Measurements from ENCODE around the gene MYO5B. TPM values are rescaled to one million over a fixed set of nuclear protein-coding genes. Genes with fewer than 3 reads are reported as not detected.

Gene MYO5B
- total and polyA plus RNA-seq, 10 of the 15 experiments (the other 5 are each of a cell fraction or from before 2014, with no cell fraction given): 2.5 to 4.5 (median 3.3) TPM

DNA sequence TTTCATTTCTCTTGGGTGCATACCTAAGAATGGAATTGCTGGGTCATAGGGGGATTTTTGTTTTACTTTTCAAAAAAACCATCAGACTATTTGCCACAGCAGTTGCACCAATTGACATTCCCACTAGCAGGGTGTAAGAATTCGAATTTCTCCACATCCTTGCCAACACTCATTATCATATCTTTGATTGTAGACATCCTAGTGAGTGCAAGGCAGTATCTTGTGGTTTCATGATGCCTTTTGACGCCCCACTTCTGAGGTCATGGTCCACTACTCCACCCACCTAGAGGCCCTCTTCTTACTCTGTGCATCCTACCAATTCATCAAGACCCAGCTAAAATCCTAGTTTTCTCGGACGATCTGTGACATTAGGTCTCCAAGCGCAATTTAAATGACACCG, 161.9 kb downstream of the MYO5B start:
- H2AFZ ChIP-seq (ENCODE audit: control insufficient read depth, low read depth, low read length): no peak overlapping the region
- no peak overlapping the region for H3K4me3 ChIP-seq
- FAIRE-seq (no peak), ATAC-seq (no peak), DNase-seq (ENCODE audit: low read depth, low spot score) (no peak)
- no TSS peak for BruUV-seq (replicated peaks)
- SMC1A ChIA-PET (ENCODE audit: uncharacterized antibody, unreplicated experiment): no interaction called here
- H3K36me3 ChIP-seq (ENCODE audit: control insufficient read depth in 2 of 2, insufficient read depth in 2 of 2, low read length in 1 of 2): no peaks in the 10 kb centered on the region
- no peak overlapping the region for H3K9ac ChIP-seq (ENCODE audit: control insufficient read depth, insufficient read depth, low read length)
- no peaks in the 10 kb centered on the region for H4K20me1 ChIP-seq (ENCODE audit: control insufficient read depth, insufficient read depth)
- H3K4me1 ChIP-seq (ENCODE audit: control insufficient read depth, insufficient read depth, low read length): no peaks in the 10 kb centered on the region
- CTCF ChIA-PET: no interaction called here
- POLR2A ChIA-PET: interaction anchor here (1.0 kb wide), 1 partner anchor 19 kb away, joined by 3 read pairs; no protein-coding TSS in a partner anchor
- RAD21 ChIA-PET (ENCODE audit: unreplicated experiment): no interaction called here
- 33% methylated on average over 6 of the region's 6 CpGs for WGBS (ENCODE audit: insufficient coverage, insufficient replicate concordance, low lambda C conversion rate, missing lambda C conversion rate)
- peaks cover 0 to 6% of the 10 kb centered on the region in 2 experiments; a peak in 2 of 4 replicates for H3K27me3 ChIP-seq (replicated peaks in 1 of 2; ENCODE audit: control insufficient read depth in 2 of 2, insufficient read depth in 2 of 2, low read length in 1 of 2)
- no peak overlapping the region for H3K27ac ChIP-seq (ENCODE audit: control insufficient read depth, insufficient read depth)
- H3K4me2 ChIP-seq (ENCODE audit: control insufficient read depth, insufficient read depth): no peak overlapping the region
- no peaks in the 10 kb centered on the region for H3K79me2 ChIP-seq (ENCODE audit: control insufficient read depth, insufficient read depth, low read length)
- in situ Hi-C loops (cut with MboI) (no loop called here), intact Hi-C loops (cut with micrococcal nuclease; ENCODE audit: unreplicated experiment) (no loop called here)
- H3K9me3 ChIP-seq (replicated peaks; ENCODE audit: control insufficient read depth, insufficient read depth, low read length): no peaks in the 10 kb centered on the region
- TF ChIP-seq STAT3 (IDR thresholded peaks at IDR 0.05; ENCODE audit: low read depth, low read length): no peak
- TF ChIP-seq, protein P1, sequence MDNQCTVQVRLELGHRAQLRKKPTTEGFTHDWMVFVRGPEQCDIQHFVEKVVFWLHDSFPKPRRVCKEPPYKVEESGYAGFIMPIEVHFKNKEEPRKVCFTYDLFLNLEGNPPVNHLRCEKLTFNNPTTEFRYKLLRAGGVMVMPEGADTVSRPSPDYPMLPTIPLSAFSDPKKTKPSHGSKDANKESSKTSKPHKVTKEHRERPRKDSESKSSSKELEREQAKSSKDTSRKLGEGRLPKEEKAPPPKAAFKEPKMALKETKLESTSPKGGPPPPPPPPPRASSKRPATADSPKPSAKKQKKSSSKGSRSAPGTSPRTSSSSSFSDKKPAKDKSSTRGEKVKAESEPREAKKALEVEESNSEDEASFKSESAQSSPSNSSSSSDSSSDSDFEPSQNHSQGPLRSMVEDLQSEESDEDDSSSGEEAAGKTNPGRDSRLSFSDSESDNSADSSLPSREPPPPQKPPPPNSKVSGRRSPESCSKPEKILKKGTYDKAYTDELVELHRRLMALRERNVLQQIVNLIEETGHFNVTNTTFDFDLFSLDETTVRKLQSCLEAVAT (IDR thresholded peaks at IDR 0.05): no peak

DNA sequence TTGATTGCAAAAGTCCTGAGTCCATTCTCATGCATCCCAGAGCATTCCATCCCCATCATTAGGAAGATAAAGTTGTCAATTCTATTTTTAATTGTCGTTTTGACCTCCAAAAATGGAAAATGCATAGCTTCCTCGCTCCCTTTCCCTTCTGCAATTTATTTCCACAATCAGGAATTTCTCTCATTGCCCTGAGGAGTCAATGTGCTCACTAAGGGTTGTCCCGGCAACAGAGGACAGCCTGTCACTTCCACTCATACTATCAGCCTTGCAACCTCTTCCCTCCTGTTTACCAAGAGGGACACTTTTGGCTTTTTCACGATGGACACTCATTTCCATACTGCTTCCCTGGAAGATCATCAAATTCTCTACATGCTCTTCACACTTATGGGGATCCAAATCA, 164.8 kb downstream of the MYO5B start:
- Histone ChIP-seq H4K20me1 (ENCODE audit: control insufficient read depth, insufficient read depth) (no peaks in the 10 kb centered on the region), H3K27ac (ENCODE audit: control insufficient read depth, insufficient read depth) (no peak overlapping the region), H3K9ac (ENCODE audit: control insufficient read depth, insufficient read depth, low read length) (no peak overlapping the region), H3K27me3 (replicated peaks in 1 of 2; ENCODE audit: control insufficient read depth in 2 of 2, insufficient read depth in 2 of 2, low read length in 1 of 2) (peaks cover 0 to 6% of the 10 kb centered on the region in 2 experiments; a peak in 2 of 4 replicates), H3K36me3 (ENCODE audit: control insufficient read depth in 2 of 2, insufficient read depth in 2 of 2, low read length in 1 of 2) (no peaks in the 10 kb centered on the region), H3K79me2 (ENCODE audit: control insufficient read depth, insufficient read depth, low read length) (no peaks in the 10 kb centered on the region), H3K4me3 (no peak overlapping the region), H2AFZ (ENCODE audit: control insufficient read depth, low read depth, low read length) (no peak overlapping the region), H3K4me1 (ENCODE audit: control insufficient read depth, insufficient read depth, low read length) (no peaks in the 10 kb centered on the region), H3K9me3 (replicated peaks; ENCODE audit: control insufficient read depth, insufficient read depth, low read length) (no peaks in the 10 kb centered on the region), H3K4me2 (ENCODE audit: control insufficient read depth, insufficient read depth) (no peak overlapping the region)
- POLR2A ChIA-PET: no interaction called here
- no TSS peak for BruUV-seq (replicated peaks)
- CTCF ChIA-PET: no interaction called here
- WGBS (ENCODE audit: insufficient coverage, insufficient replicate concordance, low lambda C conversion rate, missing lambda C conversion rate): 14% methylated on average over 4 of the region's 4 CpGs
- intact Hi-C loops (cut with micrococcal nuclease; ENCODE audit: unreplicated experiment) (no loop called here), in situ Hi-C loops (cut with MboI) (no loop called here)
- no peak for ATAC-seq
- TF ChIP-seq EZH2 (IDR thresholded peaks at IDR 0.05; ENCODE audit: borderline replicate concordance, control insufficient read depth, low read depth, low read length): no peak
- SMC1A ChIA-PET (ENCODE audit: uncharacterized antibody, unreplicated experiment): no interaction called here
- RAD21 ChIA-PET (ENCODE audit: unreplicated experiment): no interaction called here
- no peak for DNase-seq (ENCODE audit: low read depth, low spot score)
- FAIRE-seq: no peak
